Measurements from ENCODE around the gene P4HA2. TPM values are rescaled to one million over a fixed set of nuclear protein-coding genes. Genes with fewer than 3 reads are reported as not detected.
A peak's percentile ranks its signal among the peaks of the same experiment; 100 is the strongest.

Gene P4HA2
- total RNA-seq, 1 donor from 2014 or later = 44.9 TPM

GRCh38 chr5:132268769-132269551 lies 41.3 kb upstream of the P4HA2 start:
- peaks cover 16% of the 10 kb centered on the region for H3K4me1 Mint-ChIP-seq (ENCODE audit: low read depth)
- no peak overlapping the region for H3K4me3 Mint-ChIP-seq (ENCODE audit: low read depth)
- no peak overlapping the region for H3K27ac Mint-ChIP-seq
- H3K36me3 Mint-ChIP-seq (ENCODE audit: low read depth) = no peaks in the 10 kb centered on the region
- intact Hi-C loops (cut with micrococcal nuclease) = no loop called here
- H3K9me3 Mint-ChIP-seq = no peaks in the 10 kb centered on the region
- peaks cover 5% of the 10 kb centered on the region for H3K27me3 Mint-ChIP-seq (ENCODE audit: low read depth)
- DNase-seq (ENCODE audit: low spot score) = no peak

GRCh38 chr5:132267931-132268768 lies 40.5 kb upstream of the P4HA2 start:
- Mint-ChIP-seq H3K4me1 (ENCODE audit: low read depth) (peaks cover 24% of the 10 kb centered on the region), H3K36me3 (ENCODE audit: low read depth) (no peaks in the 10 kb centered on the region), H3K27me3 (ENCODE audit: low read depth) (peaks cover 3% of the 10 kb centered on the region), H3K9me3 (no peaks in the 10 kb centered on the region), H3K4me3 (ENCODE audit: low read depth) (no peak overlapping the region), H3K27ac (no peak overlapping the region)
- intact Hi-C loops (cut with micrococcal nuclease) = no loop called here
- no peak for DNase-seq (ENCODE audit: low spot score)

- Mint-ChIP-seq H3K27me3 (ENCODE audit: low read depth) (no peaks in the 10 kb centered on the region), H3K4me3 (ENCODE audit: low read depth) (no peak overlapping the region), H3K4me1 (ENCODE audit: low read depth) (peaks cover 24% of the 10 kb centered on the region), H3K27ac (peak overlapping the region; percentile 43), H3K36me3 (ENCODE audit: low read depth) (no peaks in the 10 kb centered on the region), H3K9me3 (no peaks in the 10 kb centered on the region)
- no peak for DNase-seq (ENCODE audit: low spot score)
- intact Hi-C loops (cut with micrococcal nuclease) = no loop called here
These were observed 39.6 kb upstream of the P4HA2 start for GRCh38 chr5:132267166-132267739.

GRCh38 chr5:132266836-132267160 lies 39.1 kb upstream of the P4HA2 start:
- no peak for DNase-seq (ENCODE audit: low spot score)
- intact Hi-C loops (cut with micrococcal nuclease) = no loop called here
- no peaks in the 10 kb centered on the region for H3K9me3 Mint-ChIP-seq
- H3K27ac Mint-ChIP-seq = no peak overlapping the region
- H3K4me1 Mint-ChIP-seq (ENCODE audit: low read depth) = peaks cover 27% of the 10 kb centered on the region
- no peaks in the 10 kb centered on the region for H3K27me3 Mint-ChIP-seq (ENCODE audit: low read depth)
- no peaks in the 10 kb centered on the region for H3K36me3 Mint-ChIP-seq (ENCODE audit: low read depth)
- no peak overlapping the region for H3K4me3 Mint-ChIP-seq (ENCODE audit: low read depth)

- intact Hi-C loops (cut with micrococcal nuclease) = no loop called here
- Mint-ChIP-seq H3K4me3 (ENCODE audit: low read depth) (no peak overlapping the region), H3K36me3 (ENCODE audit: low read depth) (no peaks in the 10 kb centered on the region), H3K9me3 (no peaks in the 10 kb centered on the region), H3K27ac (no peak overlapping the region), H3K4me1 (ENCODE audit: low read depth) (peaks cover 30% of the 10 kb centered on the region), H3K27me3 (ENCODE audit: low read depth) (no peaks in the 10 kb centered on the region)
- DNase-seq (ENCODE audit: low spot score) = no peak
These were observed 38.6 kb upstream of the P4HA2 start for GRCh38 chr5:132266031-132266835.

- no peaks in the 10 kb centered on the region for H3K36me3 Mint-ChIP-seq (ENCODE audit: low read depth)
- no peaks in the 10 kb centered on the region for H3K27me3 Mint-ChIP-seq (ENCODE audit: low read depth)
- peaks cover 38% of the 10 kb centered on the region for H3K4me1 Mint-ChIP-seq (ENCODE audit: low read depth)
- intact Hi-C loops (cut with micrococcal nuclease) = no loop called here
- H3K4me3 Mint-ChIP-seq (ENCODE audit: low read depth) = no peak overlapping the region
- DNase-seq (ENCODE audit: low spot score) = no peak
- no peaks in the 10 kb centered on the region for H3K9me3 Mint-ChIP-seq
- H3K27ac Mint-ChIP-seq = no peak overlapping the region
These were observed 37.8 kb upstream of the P4HA2 start for GRCh38 chr5:132265336-132266030.

GRCh38 chr5:132264546-132265335 lies 37.1 kb upstream of the P4HA2 start:
- no peaks in the 10 kb centered on the region for H3K27me3 Mint-ChIP-seq (ENCODE audit: low read depth)
- no peak for DNase-seq (ENCODE audit: low spot score)
- H3K9me3 Mint-ChIP-seq = no peaks in the 10 kb centered on the region
- intact Hi-C loops (cut with micrococcal nuclease) = loop anchor here (5.0 kb wide), 1 partner anchor 37 kb away; the partner anchor contains the start of gene P4HA2
- H3K4me1 Mint-ChIP-seq (ENCODE audit: low read depth) = peaks cover 45% of the 10 kb centered on the region
- no peak overlapping the region for H3K4me3 Mint-ChIP-seq (ENCODE audit: low read depth)
- H3K36me3 Mint-ChIP-seq (ENCODE audit: low read depth) = no peaks in the 10 kb centered on the region
- peak overlapping the region; percentile 54 for H3K27ac Mint-ChIP-seq

- DNase-seq (ENCODE audit: low spot score) = no peak
These were observed 36.1 kb upstream of the P4HA2 start for GRCh38 chr5:132263548-132264261.

GRCh38 chr5:132262882-132263547 lies 35.4 kb upstream of the P4HA2 start:
- Mint-ChIP-seq H3K9me3 (no peaks in the 10 kb centered on the region), H3K4me1 (ENCODE audit: low read depth) (peaks cover 50% of the 10 kb centered on the region), H3K27me3 (ENCODE audit: low read depth) (no peaks in the 10 kb centered on the region), H3K4me3 (ENCODE audit: low read depth) (no peak overlapping the region), H3K27ac (peak overlapping the region; percentile 70), H3K36me3 (ENCODE audit: low read depth) (no peaks in the 10 kb centered on the region)
- intact Hi-C loops (cut with micrococcal nuclease) = loop anchor here (5.0 kb wide), 1 partner anchor 36 kb away; the partner anchor contains the start of gene P4HA2
- DNase-seq (ENCODE audit: low spot score) = no peak

More at GRCh38 chr5:132263548-132264261, 36.1 kb upstream of the P4HA2 start:
- no peaks in the 10 kb centered on the region for H3K9me3 Mint-ChIP-seq
- peaks cover 50% of the 10 kb centered on the region for H3K4me1 Mint-ChIP-seq (ENCODE audit: low read depth)
- H3K36me3 Mint-ChIP-seq (ENCODE audit: low read depth) = no peaks in the 10 kb centered on the region
- intact Hi-C loops (cut with micrococcal nuclease) = loop anchor here (5.0 kb wide), 1 partner anchor 36 kb away; the partner anchor contains the start of gene P4HA2
- no peaks in the 10 kb centered on the region for H3K27me3 Mint-ChIP-seq (ENCODE audit: low read depth)
- no peak overlapping the region for H3K4me3 Mint-ChIP-seq (ENCODE audit: low read depth)
- H3K27ac Mint-ChIP-seq = peak overlapping the region; percentile 70

- Mint-ChIP-seq H3K9me3 (no peaks in the 10 kb centered on the region), H3K4me1 (ENCODE audit: low read depth) (peaks cover 50% of the 10 kb centered on the region), H3K27me3 (ENCODE audit: low read depth) (peaks cover 1% of the 10 kb centered on the region), H3K4me3 (ENCODE audit: low read depth) (no peak overlapping the region), H3K36me3 (ENCODE audit: low read depth) (no peaks in the 10 kb centered on the region), H3K27ac (peak overlapping the region; percentile 7)
- intact Hi-C loops (cut with micrococcal nuclease) = loop anchor here (2.0 to 5.0 kb wide), 3 partner anchors 19 to 35 kb away; partner anchors contain the start of gene P4HA2
- DNase-seq (ENCODE audit: low spot score) = no peak
These were observed 34.5 kb upstream of the P4HA2 start for GRCh38 chr5:132261881-132262845.

Data from activated T-helper 2 cell treated with anti-CD3 and anti-CD28 coated beads, Interferon-gamma antibody, Interleukin-2, Interleukin-4, amounts not matched to agents 10 μg/mL and 5 μg/mL and 100 μg/mL, durations not matched to agents 14 hours and 24 hours and 36 hours (primary cell).